Gastroesophageal sphincter (tissue), 4 donors: Measurements from ENCODE around the gene GMDS. TPM values are rescaled to one million over a fixed set of nuclear protein-coding genes. Genes with fewer than 3 reads are reported as not detected.

Experiments
- ATAC-seq: fragments of 150-250 bp; one replicate; pipeline ENCODE4 v1.9.1; 2016; ENCODE audit warnings: mild to moderate bottlenecking, moderate library complexity
- H3K27ac ChIP-seq, 4 donors: fragments of 200-600 bp; sonication (generic) in 3 of 4; 1 replicate in 3 of 4; 2 replicates in 1 of 4; pipeline ENCODE4 v1.5.1; 2016 to 2019
- H3K27me3 ChIP-seq: fragments of 200-600 bp; sonication (generic); one replicate; pipeline ENCODE4 v1.5.1; 2019
- H3K36me3 ChIP-seq, 2 donors: fragments of 200-600 bp; sonication (generic); one replicate each; pipeline ENCODE4 v1.5.1; 2019; ENCODE audit warnings: control low read depth in 1 of 2
- H3K4me1 ChIP-seq, 3 donors: fragments of 200-600 bp; sonication (generic); 1 replicate in 2 of 3; 2 replicates in 1 of 3; pipeline ENCODE4 v1.5.1; 2016 to 2019; ENCODE audit warnings: control low read depth in 2 of 3
- H3K4me3 ChIP-seq, 2 donors: fragments of 200-600 bp; sonication (generic); one replicate each; pipeline ENCODE4 v1.5.1; 2019; ENCODE audit warnings: mild to moderate bottlenecking in 1 of 2, moderate library complexity in 1 of 2
- H3K9me3 ChIP-seq, 3 donors: fragments of 200-600 bp; sonication (generic); one replicate each; pipeline ENCODE4 v1.5.1; 2017 to 2019; ENCODE audit warnings: control low read depth in 2 of 3
- EP300 ChIP-seq: sonication (generic); formaldehyde crosslinking; IDR thresholded peaks from one replicate; pipeline ENCODE4 v1.6.1; 2017; ENCODE audit warnings: antibody characterized with exemption, mild to moderate bottlenecking
- POLR2A ChIP-seq, 2 donors: fragments of 450-650 bp; IDR thresholded peaks; one replicate each; pipeline ENCODE4 v1.6.1; 2017; ENCODE audit warnings: antibody characterized with exemption in 2 of 2, mild to moderate bottlenecking in 2 of 2, moderate library complexity in 1 of 2
- POLR2AphosphoS5 ChIP-seq: sonication (generic); formaldehyde crosslinking; IDR thresholded peaks from one replicate; pipeline ENCODE4 v1.6.1; 2017; ENCODE audit warnings: antibody characterized with exemption
- WGBS, 2 donors: methylation state at CpG; one replicate each; pipeline ENCODE4 v1.1.5; 2018; ENCODE audit warnings: low coverage in 1 of 2; 5-methylcytosine and 5-hydroxymethylcytosine counted together
- total RNA-seq, 4 donors: library from RNA; depleted of rRNA; stranded (reverse); fragments of >200 nt; gene quantifications; one replicate each; pipeline ENCODE4 v1.1.0, GENCODE V29; 2016
- TF ChIP-seq, protein P1 (sequence below), 4 experiments: fragments of 200-600 bp in 2 of 4; fragments of 450-650 bp in 2 of 4; sonication (generic) in 1 of 4; IDR thresholded peaks; one replicate each; pipeline ENCODE4 v1.5.1; 2017 to 2019; ENCODE audit warnings: antibody characterized with exemption in 4 of 4, mild to moderate bottlenecking in 2 of 4, moderate library complexity in 2 of 4

The GMDS gene
- total RNA-seq, 4 donors from 2014 or later, result 5.0 to 14.7 (median 6.4) TPM

DNA sequence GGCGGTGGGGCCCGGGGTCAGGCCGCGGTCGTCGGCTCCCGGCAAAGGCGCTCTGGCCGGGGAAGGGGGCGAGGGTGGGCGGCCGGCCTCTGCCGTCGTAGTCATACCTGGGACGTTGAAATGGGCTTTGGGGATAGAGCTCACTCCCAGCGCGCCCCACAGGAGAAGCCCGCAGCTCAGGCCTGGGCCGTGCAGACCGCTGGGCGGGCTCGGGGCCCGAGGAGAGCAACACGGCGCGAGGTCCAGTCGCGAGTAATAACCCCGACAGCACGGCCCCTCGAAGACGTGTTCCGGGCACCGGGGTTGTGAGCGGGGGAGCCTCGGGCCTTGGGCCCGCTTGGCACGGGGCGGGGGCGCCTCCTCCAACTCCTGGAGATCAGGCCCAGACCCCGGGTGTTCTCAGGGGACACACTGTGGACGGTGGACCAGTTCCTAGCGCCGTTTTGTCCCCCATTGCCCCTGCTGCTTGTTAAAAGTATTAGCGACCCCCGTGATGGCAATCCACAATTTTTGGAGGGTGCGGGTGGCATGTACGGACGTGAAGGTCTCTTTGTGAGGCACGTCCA, 624.8 kb downstream of the GMDS start:
- H3K27me3 ChIP-seq, result peaks cover 92% of the 10 kb centered on the region
- peaks cover 0 to 30% (median 0%) of the 10 kb centered on the region in 3 donors for H3K4me1 ChIP-seq
- H3K4me3 ChIP-seq, result peak overlapping the region in 1 of 2 donors; percentile 35
- 67 to 82% methylated on average over 3 to 6 of the region's 50 CpGs for WGBS, 2 donors
- TF ChIP-seq, protein P1, sequence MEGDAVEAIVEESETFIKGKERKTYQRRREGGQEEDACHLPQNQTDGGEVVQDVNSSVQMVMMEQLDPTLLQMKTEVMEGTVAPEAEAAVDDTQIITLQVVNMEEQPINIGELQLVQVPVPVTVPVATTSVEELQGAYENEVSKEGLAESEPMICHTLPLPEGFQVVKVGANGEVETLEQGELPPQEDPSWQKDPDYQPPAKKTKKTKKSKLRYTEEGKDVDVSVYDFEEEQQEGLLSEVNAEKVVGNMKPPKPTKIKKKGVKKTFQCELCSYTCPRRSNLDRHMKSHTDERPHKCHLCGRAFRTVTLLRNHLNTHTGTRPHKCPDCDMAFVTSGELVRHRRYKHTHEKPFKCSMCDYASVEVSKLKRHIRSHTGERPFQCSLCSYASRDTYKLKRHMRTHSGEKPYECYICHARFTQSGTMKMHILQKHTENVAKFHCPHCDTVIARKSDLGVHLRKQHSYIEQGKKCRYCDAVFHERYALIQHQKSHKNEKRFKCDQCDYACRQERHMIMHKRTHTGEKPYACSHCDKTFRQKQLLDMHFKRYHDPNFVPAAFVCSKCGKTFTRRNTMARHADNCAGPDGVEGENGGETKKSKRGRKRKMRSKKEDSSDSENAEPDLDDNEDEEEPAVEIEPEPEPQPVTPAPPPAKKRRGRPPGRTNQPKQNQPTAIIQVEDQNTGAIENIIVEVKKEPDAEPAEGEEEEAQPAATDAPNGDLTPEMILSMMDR (IDR thresholded peaks at IDR 0.05), result no peak
- TF ChIP-seq EP300 (no peak), POLR2AphosphoS5 (no peak), POLR2A (IDR thresholded peaks at IDR 0.05) (no peak)
- no peak for ATAC-seq
- H3K36me3 ChIP-seq, result no peaks in the 10 kb centered on the region
- H3K9me3 ChIP-seq, result no peaks in the 10 kb centered on the region
- no peak overlapping the region for H3K27ac ChIP-seq

DNA sequence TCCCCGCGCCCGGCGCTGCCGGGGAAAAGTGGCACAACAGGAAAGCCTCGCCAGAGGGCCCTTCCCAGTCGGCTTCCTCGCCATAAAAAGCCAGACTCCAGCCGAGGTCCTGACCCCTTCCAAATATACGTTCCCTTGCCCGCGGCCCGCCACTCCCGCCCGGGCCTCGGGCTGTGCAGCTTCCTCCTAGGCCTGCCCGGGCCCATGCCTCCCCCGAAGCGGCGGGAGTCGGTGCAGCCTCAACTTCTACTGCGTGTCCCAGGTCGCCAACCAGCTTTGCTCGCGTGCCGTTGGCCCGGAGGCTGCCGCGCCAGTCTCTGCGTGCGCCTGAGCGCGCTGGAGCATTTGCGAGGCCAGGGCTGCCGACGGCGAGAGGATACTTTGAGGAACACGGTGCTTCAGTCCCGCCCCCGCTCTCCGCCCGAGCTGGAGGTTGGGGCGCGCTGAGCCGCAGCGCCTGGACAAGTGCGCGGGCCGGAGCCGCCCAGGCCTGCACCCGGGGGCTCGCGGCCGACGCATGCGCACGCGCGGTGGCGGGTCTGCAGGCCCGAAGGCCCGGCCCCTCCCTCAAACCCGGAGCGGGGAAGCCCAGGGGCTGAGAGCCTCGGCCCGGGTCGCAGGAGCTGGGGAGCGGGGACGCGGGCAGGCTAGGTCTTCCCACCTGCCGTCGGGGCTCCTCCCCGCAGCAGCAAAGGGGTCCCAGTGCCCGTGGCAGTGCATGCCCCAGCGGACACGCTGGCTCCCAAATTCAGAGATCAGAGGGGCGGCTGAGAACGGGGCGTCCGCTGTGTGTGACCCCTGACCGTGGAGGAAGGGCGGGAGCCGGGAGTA, 625.5 kb downstream of the GMDS start:
- no peaks in the 10 kb centered on the region for H3K9me3 ChIP-seq
- peak overlapping the region in 1 of 2 donors; percentile 35 for H3K4me3 ChIP-seq
- peaks cover 0 to 28% (median 0%) of the 10 kb centered on the region in 3 donors for H3K4me1 ChIP-seq
- ATAC-seq, result no peak
- WGBS, 2 donors, result 26% methylated on average over 10 of the region's 83 CpGs; no CpG with 5 or more reads in 1 of the 2 donors
- peaks cover 92% of the 10 kb centered on the region for H3K27me3 ChIP-seq
- H3K36me3 ChIP-seq, result no peaks in the 10 kb centered on the region
- no peak for TF ChIP-seq POLR2AphosphoS5
- peak overlapping the region in 2 of 4 donors; percentile 0 to 14 for H3K27ac ChIP-seq

DNA sequence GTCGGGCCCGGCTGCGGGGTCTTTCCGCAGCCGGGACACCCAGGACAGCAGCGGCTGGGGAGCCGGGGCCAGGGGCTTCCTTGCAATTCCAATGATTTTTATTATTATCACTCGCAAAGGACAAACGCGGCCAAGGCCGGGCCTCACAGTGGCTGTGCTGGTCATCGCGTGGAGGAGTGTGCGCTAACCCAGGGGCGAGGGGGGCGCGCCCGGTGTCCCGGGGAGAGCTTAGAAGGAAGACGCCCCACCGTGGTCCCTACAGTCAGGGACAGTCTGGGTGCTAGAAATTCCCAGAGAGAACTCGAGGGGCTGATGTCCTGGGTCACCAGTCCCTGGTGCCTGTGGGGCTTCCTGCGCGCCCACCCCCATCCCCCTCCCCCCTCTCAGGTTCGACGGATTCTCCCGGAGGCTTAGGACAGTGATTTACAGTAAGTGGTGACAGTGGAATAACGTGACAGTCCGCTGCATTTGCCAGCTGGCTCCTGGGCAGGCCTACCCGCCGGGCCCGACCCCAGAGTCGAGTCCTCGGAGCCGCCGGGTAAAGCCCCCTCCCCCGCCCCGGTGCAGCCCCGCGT, 626.2 kb downstream of the GMDS start:
- no peak for ATAC-seq
- H3K36me3 ChIP-seq, result no peaks in the 10 kb centered on the region
- TF ChIP-seq, protein P1 (IDR thresholded peaks at IDR 0.05), result no peak
- TF ChIP-seq EP300, result no peak
- no peak for TF ChIP-seq POLR2AphosphoS5
- no peak for TF ChIP-seq POLR2A (IDR thresholded peaks at IDR 0.05)
- H3K27me3 ChIP-seq, result peaks cover 92% of the 10 kb centered on the region
- H3K4me1 ChIP-seq, result peaks cover 0 to 28% (median 1%) of the 10 kb centered on the region in 3 donors
- peak overlapping the region in 2 of 4 donors; percentile 0 to 14 for H3K27ac ChIP-seq
- WGBS, 2 donors, result no CpG with 5 or more reads among the region's 40 CpGs
- H3K9me3 ChIP-seq, result no peaks in the 10 kb centered on the region
- H3K4me3 ChIP-seq, result peak overlapping the region in 1 of 2 donors; percentile 35

DNA sequence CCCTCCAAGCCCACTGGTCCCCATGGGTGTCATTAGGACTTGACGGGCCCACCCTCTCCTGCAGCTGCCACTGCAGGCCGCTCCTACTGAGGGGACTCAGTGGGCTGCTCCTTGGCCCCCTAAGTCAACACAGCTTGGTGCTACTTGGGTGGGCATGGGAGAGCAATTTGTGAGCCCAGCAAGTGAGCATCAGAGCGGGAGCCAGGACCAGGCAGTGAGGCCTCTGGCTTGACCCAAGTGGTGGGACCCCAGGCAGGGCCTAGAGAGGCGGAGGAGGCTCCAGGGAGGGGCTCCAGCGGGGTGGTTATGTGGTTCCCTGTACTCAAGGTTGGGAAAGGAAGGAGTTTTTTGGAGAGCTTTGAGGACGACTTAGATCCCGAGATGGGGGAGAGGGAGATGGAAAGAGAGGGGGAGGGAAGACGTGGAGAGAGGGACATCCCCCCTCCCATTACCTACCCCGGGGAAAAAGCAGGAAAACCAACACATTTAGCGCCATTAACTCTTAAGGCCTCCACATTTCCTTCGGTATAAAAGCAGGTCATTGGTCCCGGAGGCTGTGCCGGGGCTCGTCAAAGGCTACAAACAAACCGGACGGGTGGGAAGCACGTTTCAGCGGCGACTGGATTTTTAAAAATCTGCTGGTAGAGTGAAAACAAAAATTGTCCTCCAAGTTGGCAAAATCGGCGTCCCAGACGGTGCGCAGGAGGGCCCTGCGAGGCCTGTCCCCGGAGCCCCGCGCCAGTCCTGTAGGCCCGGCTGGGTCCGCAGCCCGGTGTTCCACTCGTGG, 626.9 kb downstream of the GMDS start:
- H3K9me3 ChIP-seq, result no peaks in the 10 kb centered on the region
- H3K4me1 ChIP-seq, result peaks cover 0 to 31% (median 5%) of the 10 kb centered on the region in 3 donors
- TF ChIP-seq, protein P1 (IDR thresholded peaks at IDR 0.05), result no peak
- no peak for TF ChIP-seq POLR2A (IDR thresholded peaks at IDR 0.05)
- no peak for TF ChIP-seq POLR2AphosphoS5
- no peak for TF ChIP-seq EP300
- no peaks in the 10 kb centered on the region for H3K36me3 ChIP-seq
- ATAC-seq, result no peak
- H3K27ac ChIP-seq, result peak overlapping the region in 2 of 4 donors; percentile 0 to 5
- WGBS, 2 donors, result 72 to 80% methylated on average over 13 to 14 of the region's 31 CpGs
- no peak overlapping the region for H3K4me3 ChIP-seq
- peaks cover 92% of the 10 kb centered on the region for H3K27me3 ChIP-seq
